CD14-positive monocyte (primary cell): Measurements from ENCODE around the gene ACSM2A. TPM values are rescaled to one million over a fixed set of nuclear protein-coding genes. Genes with fewer than 3 reads are reported as not detected.
"Not testable (repeated sequence)": the region's sequence is repeated elsewhere in the genome, so short reads cannot be mapped to it uniquely, and the experiment has no call there.

ENCODE experiments used
- DNase-seq, 3 donors: peaks; one replicate each; pipeline ENCODE4 v3.0.0-alpha.2; 2011 to 2022
- H2AFZ ChIP-seq: 2 replicates; pipeline ENCODE4 v1.6.0; 2012; ENCODE audit warnings: mild to moderate bottlenecking, low read depth, low read length, inconsistent platforms; ENCODE audit not compliant: insufficient read depth, poor library complexity, severe bottlenecking
- H3K27ac ChIP-seq, 2 donors: 1 replicate in 1 of 2; 2 replicates in 1 of 2; pipeline ENCODE4 v1.5.1; 2012 to 2013; ENCODE audit warnings: low read length in 2 of 2, control low read depth in 1 of 2, inconsistent platforms in 1 of 2, low read depth in 1 of 2, mild to moderate bottlenecking in 1 of 2
- H3K27me3 ChIP-seq, 2 donors: one replicate each; pipeline versions ENCODE4 v1.6.0 to v1.6.1; 2011 to 2013; ENCODE audit warnings: low read length in 2 of 2; ENCODE audit not compliant: control insufficient read depth in 2 of 2, insufficient read depth in 2 of 2
- H3K36me3 ChIP-seq, 2 donors: replicated peaks in 1 of 2; 1 replicate in 1 of 2; 2 replicates in 1 of 2; pipeline versions ENCODE4 v1.5.1 to v1.6.1; 2012 to 2013; ENCODE audit warnings: low read length in 2 of 2, control low read depth in 1 of 2, inconsistent platforms in 1 of 2, mild to moderate bottlenecking in 1 of 2; ENCODE audit not compliant: insufficient read depth in 2 of 2, control insufficient read depth in 1 of 2
- H3K4me1 ChIP-seq, 2 donors: 1 replicate in 1 of 2; 2 replicates in 1 of 2; pipeline versions ENCODE4 v1.5.1 to v1.6.1; 2012 to 2013; ENCODE audit warnings: low read length in 2 of 2, control low read depth in 1 of 2, inconsistent platforms in 1 of 2, mild to moderate bottlenecking in 1 of 2, moderate library complexity in 1 of 2; ENCODE audit not compliant: insufficient read depth in 2 of 2, control insufficient read depth in 1 of 2
- H3K4me2 ChIP-seq: replicated peaks from 2 replicates; pipeline ENCODE3; 2012; ENCODE audit warnings: low read length, moderate library complexity, mild to moderate bottlenecking; ENCODE audit not compliant: poor library complexity, severe bottlenecking; ENCODE audit errors: extremely low read depth
- H3K4me3 ChIP-seq, 3 experiments: fragments of 200-600 bp in 1 of 3; sonication (generic) in 1 of 3; replicated peaks in 1 of 3; 1 replicate in 2 of 3; 2 replicates in 1 of 3; pipeline ENCODE4 v1.5.1; 2011 to 2013; ENCODE audit warnings: low read length in 3 of 3, mild to moderate bottlenecking in 3 of 3, control low read depth in 2 of 3, low read depth in 2 of 3, inconsistent platforms in 1 of 3, moderate library complexity in 1 of 3
- H3K79me2 ChIP-seq: 2 replicates; pipeline ENCODE4 v1.6.0; 2012; ENCODE audit warnings: mild to moderate bottlenecking, control low read depth, inconsistent platforms, low read length, moderate library complexity; ENCODE audit not compliant: insufficient read depth
- H3K9ac ChIP-seq: 2 replicates; pipeline ENCODE4 v1.6.0; 2017; ENCODE audit warnings: low read length, mild to moderate bottlenecking; ENCODE audit not compliant: insufficient read depth, poor library complexity, severe bottlenecking
- H3K9me3 ChIP-seq, 2 donors: replicated peaks in 1 of 2; 1 replicate in 1 of 2; 2 replicates in 1 of 2; pipeline versions ENCODE4 v1.5.1 to v1.6.1; 2012 to 2013; ENCODE audit warnings: low read length in 2 of 2, control low read depth in 1 of 2; ENCODE audit not compliant: control insufficient read depth in 1 of 2, insufficient read depth in 1 of 2
- H4K20me1 ChIP-seq: 2 replicates; pipeline ENCODE4 v1.6.0; 2012; ENCODE audit warnings: mild to moderate bottlenecking, low read length, control low read depth, moderate library complexity; ENCODE audit not compliant: insufficient read depth
- H3K27ac Mint-ChIP-seq, 7 donors: one replicate each; pipeline ENCODE4 v1.8.0; 2020; ENCODE audit warnings: mild to moderate bottlenecking in 7 of 7, mixed read lengths in 7 of 7, moderate library complexity in 6 of 7, inconsistent platforms in 2 of 7
- H3K27me3 Mint-ChIP-seq, 3 donors: one replicate each; pipeline ENCODE4 v1.8.0; 2021 to 2022; ENCODE audit warnings: low read depth in 3 of 3, mild to moderate bottlenecking in 3 of 3, mixed read lengths in 3 of 3, moderate library complexity in 3 of 3, inconsistent platforms in 1 of 3
- H3K36me3 Mint-ChIP-seq, 2 donors: one replicate each; pipeline ENCODE4 v1.8.0; 2020; ENCODE audit warnings: mixed read lengths in 2 of 2, inconsistent platforms in 1 of 2, mild to moderate bottlenecking in 1 of 2
- H3K4me1 Mint-ChIP-seq: one replicate; pipeline ENCODE4 v1.8.0; 2020; ENCODE audit warnings: mild to moderate bottlenecking, mixed read lengths
- H3K4me3 Mint-ChIP-seq, 2 donors: one replicate each; pipeline ENCODE4 v1.8.0; 2020; ENCODE audit warnings: mild to moderate bottlenecking in 2 of 2, mixed read lengths in 2 of 2, moderate library complexity in 1 of 2
- H3K9me3 Mint-ChIP-seq, 7 donors: one replicate each; pipeline ENCODE4 v1.8.0; 2020 to 2022; ENCODE audit warnings: mixed read lengths in 7 of 7, mild to moderate bottlenecking in 6 of 7, moderate library complexity in 6 of 7, inconsistent platforms in 2 of 7
- WGBS: methylation state at CpG from one replicate; pipeline ENCODE4 v1.1.5; 2013; ENCODE audit warnings: missing lambda C conversion rate; ENCODE audit not compliant: insufficient coverage; 5-methylcytosine and 5-hydroxymethylcytosine counted together
- intact Hi-C, 2 donors: fragments of 100-400 bp; cut with micrococcal nuclease; formaldehyde crosslinking; loops; one replicate each; pipeline versions ENCODE4 v1.15.0 to v1.15.1; 2023
- polyA plus RNA-seq, 3 donors: library from polyadenylated mRNA; depleted of rRNA in 1 of 3; unstranded in 2 of 3; stranded (reverse) in 1 of 3; fragments of 300-500 nt in 2 of 3; fragments of >200 nt in 1 of 3; fragmentation: Illumina TruSeq in 2 of 3; gene quantifications; 1 replicate in 2 of 3; 2 replicates in 1 of 3; pipeline ENCODE4 v1.2.3, GENCODE V29; 2012 to 2021
- TF ChIP-seq, protein P1 (sequence below): fragments of 200-600 bp; IDR thresholded peaks from one replicate; pipeline ENCODE4 v1.8.0; 2022; ENCODE audit warnings: antibody characterized with exemption, mild to moderate bottlenecking

ACSM2A gene
- polyA plus RNA-seq, 3 donors = not detected

DNA sequence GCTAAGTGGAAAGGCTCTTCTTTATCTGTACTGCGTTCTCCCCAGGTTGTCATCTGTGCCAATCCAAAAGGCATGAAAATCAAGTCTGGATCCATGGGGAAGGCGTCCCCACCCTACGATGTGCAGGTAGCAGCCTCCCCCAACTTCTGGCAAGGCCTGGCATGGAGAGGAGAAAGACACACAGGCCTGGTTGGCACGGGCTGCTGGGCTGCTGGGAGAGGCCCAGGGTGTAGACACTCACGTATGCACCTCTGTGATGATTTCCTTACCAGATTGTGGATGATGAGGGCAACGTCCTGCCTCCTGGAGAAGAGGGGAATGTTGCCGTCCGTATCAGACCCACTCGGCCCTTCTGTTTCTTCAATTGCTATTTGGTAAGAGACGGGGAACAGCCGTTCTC is 20.4 kb upstream of the ACSM2A start:
- TF ChIP-seq, protein P1, sequence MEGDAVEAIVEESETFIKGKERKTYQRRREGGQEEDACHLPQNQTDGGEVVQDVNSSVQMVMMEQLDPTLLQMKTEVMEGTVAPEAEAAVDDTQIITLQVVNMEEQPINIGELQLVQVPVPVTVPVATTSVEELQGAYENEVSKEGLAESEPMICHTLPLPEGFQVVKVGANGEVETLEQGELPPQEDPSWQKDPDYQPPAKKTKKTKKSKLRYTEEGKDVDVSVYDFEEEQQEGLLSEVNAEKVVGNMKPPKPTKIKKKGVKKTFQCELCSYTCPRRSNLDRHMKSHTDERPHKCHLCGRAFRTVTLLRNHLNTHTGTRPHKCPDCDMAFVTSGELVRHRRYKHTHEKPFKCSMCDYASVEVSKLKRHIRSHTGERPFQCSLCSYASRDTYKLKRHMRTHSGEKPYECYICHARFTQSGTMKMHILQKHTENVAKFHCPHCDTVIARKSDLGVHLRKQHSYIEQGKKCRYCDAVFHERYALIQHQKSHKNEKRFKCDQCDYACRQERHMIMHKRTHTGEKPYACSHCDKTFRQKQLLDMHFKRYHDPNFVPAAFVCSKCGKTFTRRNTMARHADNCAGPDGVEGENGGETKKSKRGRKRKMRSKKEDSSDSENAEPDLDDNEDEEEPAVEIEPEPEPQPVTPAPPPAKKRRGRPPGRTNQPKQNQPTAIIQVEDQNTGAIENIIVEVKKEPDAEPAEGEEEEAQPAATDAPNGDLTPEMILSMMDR = no peak
- WGBS = 88% methylated on average over 4 of the region's 11 CpGs

DNA sequence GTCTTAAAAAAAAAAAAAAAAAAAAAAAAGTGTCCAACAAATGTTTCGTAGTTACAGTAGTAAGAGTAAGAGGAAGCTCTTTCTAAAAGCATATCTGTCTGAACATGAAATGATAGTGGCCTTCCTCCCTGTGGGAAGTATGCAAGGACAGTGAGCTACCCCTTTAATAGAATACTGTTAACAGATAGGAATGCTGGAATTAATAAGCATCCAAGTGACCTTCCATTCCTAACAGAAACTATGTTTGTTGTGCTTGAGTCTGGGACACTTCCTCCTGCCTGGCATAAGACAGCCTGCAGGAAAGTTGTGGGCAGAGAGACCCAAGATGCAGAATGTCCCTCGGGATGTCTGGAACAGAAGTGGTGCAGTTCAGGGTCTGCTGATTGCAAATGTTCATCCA is 12.4 kb upstream of the ACSM2A start:
- H3K4me1 Mint-ChIP-seq, H4K20me1 ChIP-seq, H3K36me3 ChIP-seq, H3K36me3 Mint-ChIP-seq, H3K9ac ChIP-seq, H3K27me3 ChIP-seq, DNase-seq, H3K27ac Mint-ChIP-seq, intact Hi-C loops, H3K79me2 ChIP-seq, H3K9me3 Mint-ChIP-seq, H3K4me1 ChIP-seq, H3K4me3 Mint-ChIP-seq, H3K4me2 ChIP-seq, H3K4me3 ChIP-seq, H2AFZ ChIP-seq, H3K27ac ChIP-seq, H3K9me3 ChIP-seq: not testable (repeated sequence)
- H3K27me3 Mint-ChIP-seq = peaks cover 4 to 12% (median 4%) of the 10 kb centered on the region in 3 donors
- WGBS = no CpG with 5 or more reads among the region's 2 CpGs

More for the DNA sequence above, 20.4 kb upstream of the ACSM2A start:
- H3K9ac ChIP-seq = no peak overlapping the region
- no peak overlapping the region for H3K27ac ChIP-seq
- no peaks in the 10 kb centered on the region for H3K36me3 ChIP-seq
- intact Hi-C loops = no loop called here
- H3K27me3 ChIP-seq = no peaks in the 10 kb centered on the region
- no peak for DNase-seq
- H4K20me1 ChIP-seq = no peaks in the 10 kb centered on the region
- Mint-ChIP-seq H3K4me3 (no peak overlapping the region), H3K4me1 (no peaks in the 10 kb centered on the region), H3K27me3 (peaks cover 4 to 9% (median 6%) of the 10 kb centered on the region in 3 donors), H3K27ac (no peak overlapping the region), H3K36me3 (no peaks in the 10 kb centered on the region), H3K9me3 (peaks cover 0 to 2% (median 0%) of the 10 kb centered on the region in 7 donors)
- H3K79me2 ChIP-seq = no peaks in the 10 kb centered on the region
- H2AFZ ChIP-seq = no peak overlapping the region
- H3K4me2 ChIP-seq = no peak overlapping the region
- H3K4me1 ChIP-seq = no peaks in the 10 kb centered on the region
- H3K4me3 ChIP-seq = no peak overlapping the region
- no peaks in the 10 kb centered on the region for H3K9me3 ChIP-seq

GRCh38 chr16:20439820-20440231 is 11.5 kb upstream of the ACSM2A start:
- H3K79me2 ChIP-seq, H2AFZ ChIP-seq, DNase-seq, intact Hi-C loops, H3K27me3 ChIP-seq, H3K4me1 ChIP-seq, H3K4me3 ChIP-seq, H3K27ac ChIP-seq, H3K36me3 ChIP-seq, H3K4me2 ChIP-seq, H3K27me3 Mint-ChIP-seq, H3K4me3 Mint-ChIP-seq, H3K27ac Mint-ChIP-seq, H3K36me3 Mint-ChIP-seq, H3K4me1 Mint-ChIP-seq, H3K9me3 Mint-ChIP-seq, H3K9ac ChIP-seq, H4K20me1 ChIP-seq, H3K9me3 ChIP-seq: not testable (repeated sequence)
- WGBS = 83% methylated on average over 1 of the region's 3 CpGs

GRCh38 chr16:20440731-20441130 is 10.6 kb upstream of the ACSM2A start:
- H3K27me3 Mint-ChIP-seq, H3K36me3 ChIP-seq, H3K4me2 ChIP-seq, H3K4me1 Mint-ChIP-seq, H3K9me3 Mint-ChIP-seq, H3K4me3 ChIP-seq, H3K36me3 Mint-ChIP-seq, H3K4me1 ChIP-seq, H3K9ac ChIP-seq, DNase-seq, intact Hi-C loops, H3K27ac ChIP-seq, H3K4me3 Mint-ChIP-seq, H3K27ac Mint-ChIP-seq, H4K20me1 ChIP-seq, H2AFZ ChIP-seq, H3K27me3 ChIP-seq, H3K79me2 ChIP-seq, H3K9me3 ChIP-seq: not testable (repeated sequence)
- no CpG with 5 or more reads among the region's 1 CpG for WGBS
